Stomach (tissue), 4 donors: ENCODE data around the gene TWF1.
"Not testable (repeated sequence)": the region's sequence is repeated elsewhere in the genome, so short reads cannot be mapped to it uniquely, and the experiment has no call there.

Experiments used
- POLR2A ChIP-seq, 4 donors: fragments of 450-650 bp; IDR thresholded peaks; one replicate each; pipeline ENCODE4 v1.6.1; 2016; ENCODE audit warnings: antibody characterized with exemption in 4 of 4, control low read depth in 2 of 4, mild to moderate bottlenecking in 1 of 4, moderate library complexity in 1 of 4
- TF ChIP-seq, protein P1 (sequence below), 7 experiments: fragments of 450-650 bp in 4 of 7; fragments of 200-600 bp in 3 of 7; sonication (generic) in 3 of 7; IDR thresholded peaks; one replicate each; pipeline ENCODE4 v1.5.1; 2016 to 2019; ENCODE audit warnings: antibody characterized with exemption in 7 of 7, control low read depth in 2 of 7, mild to moderate bottlenecking in 1 of 7

DNA sequence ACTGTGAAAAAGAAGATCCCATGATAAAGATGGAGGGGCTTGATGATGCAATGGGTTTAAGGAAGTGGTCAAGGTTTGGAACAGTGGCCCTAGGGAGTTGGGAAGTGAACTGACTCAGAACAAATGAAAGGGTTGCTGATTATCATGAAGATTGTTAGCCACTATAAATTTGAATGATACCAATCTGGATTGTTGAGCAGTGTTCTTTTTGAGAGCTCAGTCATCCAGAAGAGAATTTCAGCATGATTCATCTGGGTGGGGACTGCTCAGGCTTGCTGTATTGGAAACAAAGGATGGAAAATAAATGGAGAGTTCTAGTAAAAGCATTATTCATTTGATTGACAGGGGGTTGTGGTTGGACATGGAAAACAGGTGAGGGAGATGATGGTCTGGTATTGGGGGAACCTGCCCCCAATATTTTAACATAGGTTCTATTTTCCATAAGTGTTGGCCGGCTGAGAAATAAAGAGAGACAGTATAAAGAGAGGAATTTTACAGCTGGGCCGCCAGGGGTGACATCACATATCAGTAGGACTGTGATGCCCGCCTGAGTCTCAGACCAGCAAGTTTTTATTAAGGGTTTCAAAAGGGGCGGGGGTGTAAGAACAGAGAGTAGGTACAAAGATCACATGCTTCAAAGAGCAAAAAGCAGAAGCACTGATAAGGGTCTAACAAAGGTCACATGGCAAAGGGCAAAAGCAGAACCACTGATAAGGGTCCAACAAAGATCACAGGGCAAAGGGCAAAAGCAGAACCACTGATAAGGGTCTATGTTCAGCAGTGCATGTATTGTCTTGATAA lies 41.5 kb upstream of the TWF1 start:
- TF ChIP-seq, protein P1, sequence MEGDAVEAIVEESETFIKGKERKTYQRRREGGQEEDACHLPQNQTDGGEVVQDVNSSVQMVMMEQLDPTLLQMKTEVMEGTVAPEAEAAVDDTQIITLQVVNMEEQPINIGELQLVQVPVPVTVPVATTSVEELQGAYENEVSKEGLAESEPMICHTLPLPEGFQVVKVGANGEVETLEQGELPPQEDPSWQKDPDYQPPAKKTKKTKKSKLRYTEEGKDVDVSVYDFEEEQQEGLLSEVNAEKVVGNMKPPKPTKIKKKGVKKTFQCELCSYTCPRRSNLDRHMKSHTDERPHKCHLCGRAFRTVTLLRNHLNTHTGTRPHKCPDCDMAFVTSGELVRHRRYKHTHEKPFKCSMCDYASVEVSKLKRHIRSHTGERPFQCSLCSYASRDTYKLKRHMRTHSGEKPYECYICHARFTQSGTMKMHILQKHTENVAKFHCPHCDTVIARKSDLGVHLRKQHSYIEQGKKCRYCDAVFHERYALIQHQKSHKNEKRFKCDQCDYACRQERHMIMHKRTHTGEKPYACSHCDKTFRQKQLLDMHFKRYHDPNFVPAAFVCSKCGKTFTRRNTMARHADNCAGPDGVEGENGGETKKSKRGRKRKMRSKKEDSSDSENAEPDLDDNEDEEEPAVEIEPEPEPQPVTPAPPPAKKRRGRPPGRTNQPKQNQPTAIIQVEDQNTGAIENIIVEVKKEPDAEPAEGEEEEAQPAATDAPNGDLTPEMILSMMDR (IDR thresholded peaks at IDR 0.05), result not testable (repeated sequence)
- not testable (repeated sequence) for TF ChIP-seq POLR2A (IDR thresholded peaks at IDR 0.05)
